ENCODE results near the gene C22orf15.

DNA sequence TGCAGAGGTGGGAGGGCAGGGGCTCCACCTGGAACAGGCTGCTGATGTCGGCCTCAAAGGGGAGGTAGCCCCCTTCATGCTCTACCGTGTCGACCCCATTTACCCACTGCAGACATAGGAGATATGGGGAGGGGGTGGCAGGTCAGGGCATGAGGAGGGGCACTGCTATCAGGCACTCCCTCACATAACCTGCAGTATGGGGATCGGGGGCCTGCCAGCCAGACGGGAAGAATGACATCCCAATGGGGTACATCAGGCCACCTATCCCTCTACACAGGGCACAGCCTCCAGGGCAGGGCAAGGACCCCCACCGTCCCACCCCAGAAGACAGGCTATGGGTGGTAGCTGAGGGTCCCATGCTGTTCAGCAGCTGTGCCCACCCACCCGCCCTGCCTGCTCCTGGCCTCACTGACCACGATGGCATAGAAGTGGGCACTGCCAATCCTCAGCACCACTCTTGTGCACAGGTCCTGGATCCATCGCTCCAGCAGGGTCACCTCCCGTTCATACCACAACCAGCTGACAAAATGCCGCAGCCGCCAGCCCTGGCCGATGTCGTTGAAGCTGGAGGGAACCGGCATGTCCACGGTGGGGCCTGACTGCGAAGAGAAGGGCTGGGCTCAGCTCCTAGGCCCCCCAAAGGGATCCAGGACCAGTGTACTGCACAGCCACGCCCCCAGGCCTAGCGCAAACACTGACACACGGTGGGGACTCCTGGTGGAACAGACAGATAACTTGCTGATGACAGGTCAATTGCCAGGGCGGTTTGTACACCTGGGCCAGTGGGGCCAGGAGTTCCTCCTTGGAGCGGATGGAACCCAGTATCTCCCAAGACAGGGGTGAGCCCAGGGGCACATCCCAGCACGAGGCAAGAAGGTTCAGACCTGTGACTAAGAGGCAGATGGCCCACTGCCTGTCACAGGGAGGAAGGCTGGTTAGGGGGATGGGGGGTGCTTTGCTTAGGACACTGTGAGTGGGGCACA, 47.9 kb upstream of the C22orf15 start:
- TF ChIP-seq, protein P1, sequence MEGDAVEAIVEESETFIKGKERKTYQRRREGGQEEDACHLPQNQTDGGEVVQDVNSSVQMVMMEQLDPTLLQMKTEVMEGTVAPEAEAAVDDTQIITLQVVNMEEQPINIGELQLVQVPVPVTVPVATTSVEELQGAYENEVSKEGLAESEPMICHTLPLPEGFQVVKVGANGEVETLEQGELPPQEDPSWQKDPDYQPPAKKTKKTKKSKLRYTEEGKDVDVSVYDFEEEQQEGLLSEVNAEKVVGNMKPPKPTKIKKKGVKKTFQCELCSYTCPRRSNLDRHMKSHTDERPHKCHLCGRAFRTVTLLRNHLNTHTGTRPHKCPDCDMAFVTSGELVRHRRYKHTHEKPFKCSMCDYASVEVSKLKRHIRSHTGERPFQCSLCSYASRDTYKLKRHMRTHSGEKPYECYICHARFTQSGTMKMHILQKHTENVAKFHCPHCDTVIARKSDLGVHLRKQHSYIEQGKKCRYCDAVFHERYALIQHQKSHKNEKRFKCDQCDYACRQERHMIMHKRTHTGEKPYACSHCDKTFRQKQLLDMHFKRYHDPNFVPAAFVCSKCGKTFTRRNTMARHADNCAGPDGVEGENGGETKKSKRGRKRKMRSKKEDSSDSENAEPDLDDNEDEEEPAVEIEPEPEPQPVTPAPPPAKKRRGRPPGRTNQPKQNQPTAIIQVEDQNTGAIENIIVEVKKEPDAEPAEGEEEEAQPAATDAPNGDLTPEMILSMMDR (IDR thresholded peaks at IDR 0.05; ENCODE audit: insufficient read depth, low read depth, low read length), result no peak
- TF ChIP-seq EZH2 (IDR thresholded peaks at IDR 0.05; ENCODE audit: insufficient read depth, low read length), result no peak
